HEK293 (cell line): ENCODE data around the gene RPS18.

ENCODE experiments used
- KLF1 ChIP-seq: fragments of 450-650 bp; formaldehyde crosslinking; IDR thresholded peaks from 2 replicates; pipeline ENCODE4 v1.5.1; 2016; ENCODE audit warnings: missing biosample characterization, missing genetic modification characterization
- KLF10 ChIP-seq: fragments of 450-650 bp; IDR thresholded peaks from 2 replicates; pipeline ENCODE4 v1.5.1; 2018; ENCODE audit warnings: missing biosample characterization, mild to moderate bottlenecking, missing genetic modification characterization
- MYNN ChIP-seq: fragments of 450-650 bp; formaldehyde crosslinking; IDR thresholded peaks from 2 replicates; pipeline ENCODE4 v1.5.1; 2016; ENCODE audit warnings: missing biosample characterization, missing genetic modification characterization, borderline replicate concordance
- SCRT2 ChIP-seq: fragments of 450-650 bp; formaldehyde crosslinking; IDR thresholded peaks from 2 replicates; pipeline ENCODE4 v1.5.1; 2016; ENCODE audit warnings: missing biosample characterization, missing genetic modification characterization
- ZBTB17 ChIP-seq: fragments of 450-650 bp; formaldehyde crosslinking; IDR thresholded peaks from 2 replicates; pipeline ENCODE4 v1.5.1; 2016; ENCODE audit warnings: missing biosample characterization, missing genetic modification characterization
- ZNF302 ChIP-seq: fragments of 450-650 bp; formaldehyde crosslinking; IDR thresholded peaks from 2 replicates; pipeline ENCODE4 v1.5.1; 2016; ENCODE audit warnings: missing biosample characterization, missing genetic modification characterization, low read depth
- ZNF37A ChIP-seq: fragments of 450-650 bp; IDR thresholded peaks from 2 replicates; pipeline ENCODE4 v1.5.1; 2018; ENCODE audit warnings: missing biosample characterization, missing genetic modification characterization
- ZNF394 ChIP-seq: fragments of 450-650 bp; formaldehyde crosslinking; IDR thresholded peaks from 2 replicates; pipeline ENCODE4 v1.5.1; 2016; ENCODE audit warnings: missing biosample characterization, missing genetic modification characterization, mild to moderate bottlenecking, moderate library complexity, borderline replicate concordance
- ZNF521 ChIP-seq: fragments of 450-650 bp; formaldehyde crosslinking; IDR thresholded peaks from 2 replicates; pipeline ENCODE4 v1.5.1; 2017; ENCODE audit warnings: missing biosample characterization, mild to moderate bottlenecking, missing genetic modification characterization
- ZNF664 ChIP-seq: fragments of 450-650 bp; formaldehyde crosslinking; IDR thresholded peaks from 2 replicates; pipeline ENCODE4 v1.5.1; 2016; ENCODE audit warnings: missing biosample characterization, missing genetic modification characterization
- TF ChIP-seq, protein P1 (sequence below): fragments of 450-650 bp; formaldehyde crosslinking; conservative IDR thresholded peaks from 2 replicates; pipeline ENCODE4 v1.5.1; 2016; ENCODE audit warnings: low read depth, missing biosample characterization, missing genetic modification characterization
- TF ChIP-seq, protein P2 (sequence below): fragments of 450-650 bp; formaldehyde crosslinking; IDR thresholded peaks from 2 replicates; pipeline ENCODE4 v1.5.1; 2016; ENCODE audit warnings: missing biosample characterization, missing genetic modification characterization
- TF ChIP-seq, protein P3 (sequence below): fragments of 450-650 bp; formaldehyde crosslinking; IDR thresholded peaks from 2 replicates; pipeline ENCODE4; 2016; ENCODE audit warnings: missing biosample characterization, missing genetic modification characterization
- TF ChIP-seq, protein P4 (sequence below): fragments of 450-650 bp; formaldehyde crosslinking; conservative IDR thresholded peaks from 2 replicates; pipeline ENCODE4 v1.5.1; 2016; ENCODE audit warnings: low read depth, missing biosample characterization, missing genetic modification characterization
- TF ChIP-seq, protein P5 (sequence below): fragments of 450-650 bp; formaldehyde crosslinking; IDR thresholded peaks from 2 replicates; pipeline ENCODE4 v1.5.1; 2016; ENCODE audit warnings: missing biosample characterization, missing genetic modification characterization
- TF ChIP-seq, protein P6 (sequence below): fragments of 450-650 bp; formaldehyde crosslinking; IDR thresholded peaks from 2 replicates; pipeline ENCODE4 v1.5.1; 2016; ENCODE audit warnings: missing biosample characterization, missing genetic modification characterization, low read depth
- TF ChIP-seq, protein P7 (sequence below): fragments of 450-650 bp; formaldehyde crosslinking; IDR thresholded peaks from 2 replicates; pipeline ENCODE4 v1.5.1; 2016; ENCODE audit warnings: missing biosample characterization, missing genetic modification characterization
- TF ChIP-seq, protein P8 (sequence below): IDR thresholded peaks from 2 replicates; pipeline ENCODE4 v1.6.1; 2011; ENCODE audit warnings: mild to moderate bottlenecking, low read depth, low read length, borderline replicate concordance

The RPS18 gene

DNA sequence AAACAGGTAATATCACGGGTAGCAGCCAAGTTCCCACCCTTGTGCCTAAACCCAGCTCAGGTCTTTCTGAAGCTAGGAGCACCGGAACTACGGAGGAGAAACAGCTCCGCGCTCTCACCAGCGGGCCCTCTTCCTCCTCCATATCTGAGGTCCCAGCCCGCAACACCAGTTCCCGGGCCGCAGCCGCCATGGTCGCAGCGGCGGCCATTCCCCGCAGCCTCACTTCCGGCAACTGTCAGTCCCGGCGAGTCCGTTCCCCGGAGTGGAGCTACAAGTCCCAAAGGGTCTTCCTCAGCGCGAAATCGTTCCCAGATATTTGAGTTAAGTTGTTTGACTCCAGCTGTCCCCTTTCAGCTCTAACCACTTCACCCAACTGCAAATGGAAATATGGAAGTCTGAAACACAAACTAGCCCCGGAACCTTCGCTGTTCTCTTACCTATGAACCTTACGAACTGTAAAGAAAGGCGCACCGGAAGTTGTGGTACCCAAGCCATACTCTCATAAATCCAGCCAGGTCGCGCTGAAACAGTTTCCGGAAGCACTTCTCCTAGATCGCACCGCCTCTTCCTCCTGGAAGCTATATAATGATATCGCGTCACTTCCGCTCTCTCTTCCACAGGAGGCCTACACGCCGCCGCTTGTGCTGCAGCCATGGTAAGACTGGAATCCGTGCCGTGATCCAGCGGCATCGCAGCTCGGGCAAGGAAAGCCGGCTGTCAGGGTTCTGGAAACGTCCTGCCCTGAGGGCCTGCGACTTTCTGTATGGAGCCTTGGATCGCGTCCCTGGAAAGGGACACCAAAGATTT, at the start of gene RPS18, which contains the start of gene VPS52 (continued):
- TF ChIP-seq, protein P1, sequence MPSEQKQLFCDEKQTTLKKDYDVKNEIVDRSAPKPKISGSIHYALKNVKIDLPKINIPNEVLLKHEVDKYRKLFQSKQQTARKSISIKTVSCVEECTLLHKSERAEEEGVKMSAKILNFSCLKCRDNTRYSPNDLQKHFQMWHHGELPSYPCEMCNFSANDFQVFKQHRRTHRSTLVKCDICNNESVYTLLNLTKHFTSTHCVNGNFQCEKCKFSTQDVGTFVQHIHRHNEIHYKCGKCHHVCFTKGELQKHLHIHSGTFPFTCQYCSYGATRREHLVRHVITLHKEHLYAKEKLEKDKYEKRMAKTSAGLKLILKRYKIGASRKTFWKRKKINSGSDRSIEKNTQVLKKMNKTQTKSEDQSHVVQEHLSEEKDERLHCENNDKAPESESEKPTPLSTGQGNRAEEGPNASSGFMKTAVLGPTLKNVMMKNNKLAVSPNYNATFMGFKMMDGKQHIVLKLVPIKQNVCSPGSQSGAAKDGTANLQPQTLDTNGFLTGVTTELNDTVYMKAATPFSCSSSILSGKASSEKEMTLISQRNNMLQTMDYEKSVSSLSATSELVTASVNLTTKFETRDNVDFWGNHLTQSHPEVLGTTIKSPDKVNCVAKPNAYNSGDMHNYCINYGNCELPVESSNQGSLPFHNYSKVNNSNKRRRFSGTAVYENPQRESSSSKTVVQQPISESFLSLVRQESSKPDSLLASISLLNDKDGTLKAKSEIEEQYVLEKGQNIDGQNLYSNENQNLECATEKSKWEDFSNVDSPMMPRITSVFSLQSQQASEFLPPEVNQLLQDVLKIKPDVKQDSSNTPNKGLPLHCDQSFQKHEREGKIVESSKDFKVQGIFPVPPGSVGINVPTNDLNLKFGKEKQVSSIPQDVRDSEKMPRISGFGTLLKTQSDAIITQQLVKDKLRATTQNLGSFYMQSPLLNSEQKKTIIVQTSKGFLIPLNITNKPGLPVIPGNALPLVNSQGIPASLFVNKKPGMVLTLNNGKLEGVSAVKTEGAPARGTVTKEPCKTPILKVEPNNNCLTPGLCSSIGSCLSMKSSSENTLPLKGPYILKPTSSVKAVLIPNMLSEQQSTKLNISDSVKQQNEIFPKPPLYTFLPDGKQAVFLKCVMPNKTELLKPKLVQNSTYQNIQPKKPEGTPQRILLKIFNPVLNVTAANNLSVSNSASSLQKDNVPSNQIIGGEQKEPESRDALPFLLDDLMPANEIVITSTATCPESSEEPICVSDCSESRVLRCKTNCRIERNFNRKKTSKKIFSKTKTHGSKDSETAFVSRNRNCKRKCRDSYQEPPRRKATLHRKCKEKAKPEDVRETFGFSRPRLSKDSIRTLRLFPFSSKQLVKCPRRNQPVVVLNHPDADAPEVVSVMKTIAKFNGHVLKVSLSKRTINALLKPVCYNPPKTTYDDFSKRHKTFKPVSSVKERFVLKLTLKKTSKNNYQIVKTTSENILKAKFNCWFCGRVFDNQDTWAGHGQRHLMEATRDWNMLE (tag by site-specific recombination) = peak; percentile 98
- TF ChIP-seq MYNN (tag by site-specific recombination) (peak; percentile 40; the same call in 1 of the 2 replicates), ZNF664 (no peak), ZBTB17 (tag by site-specific recombination) (peak; percentile 86), ZNF394 (tag by site-specific recombination) (peak; percentile 73), ZNF37A (tag by site-specific recombination) (no peak), SCRT2 (0 out of 2 replicates have a peak, but pooled peaks have one; percentile 62), ZNF521 (no peak), KLF10 (tag by site-specific recombination) (peak; percentile 67; the same call in 1 of the 2 replicates), KLF1 (no peak), ZNF302 (tag by site-specific recombination) (no peak)
- TF ChIP-seq, protein P2, sequence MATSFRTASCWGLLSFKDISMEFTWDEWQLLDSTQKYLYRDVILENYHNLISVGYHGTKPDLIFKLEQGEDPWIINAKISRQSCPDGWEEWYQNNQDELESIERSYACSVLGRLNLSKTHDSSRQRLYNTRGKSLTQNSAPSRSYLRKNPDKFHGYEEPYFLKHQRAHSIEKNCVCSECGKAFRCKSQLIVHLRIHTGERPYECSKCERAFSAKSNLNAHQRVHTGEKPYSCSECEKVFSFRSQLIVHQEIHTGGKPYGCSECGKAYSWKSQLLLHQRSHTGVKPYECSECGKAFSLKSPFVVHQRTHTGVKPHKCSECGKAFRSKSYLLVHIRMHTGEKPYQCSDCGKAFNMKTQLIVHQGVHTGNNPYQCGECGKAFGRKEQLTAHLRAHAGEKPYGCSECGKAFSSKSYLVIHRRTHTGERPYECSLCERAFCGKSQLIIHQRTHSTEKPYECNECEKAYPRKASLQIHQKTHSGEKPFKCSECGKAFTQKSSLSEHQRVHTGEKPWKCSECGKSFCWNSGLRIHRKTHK (tag by site-specific recombination) = no peak
- TF ChIP-seq, protein P3, sequence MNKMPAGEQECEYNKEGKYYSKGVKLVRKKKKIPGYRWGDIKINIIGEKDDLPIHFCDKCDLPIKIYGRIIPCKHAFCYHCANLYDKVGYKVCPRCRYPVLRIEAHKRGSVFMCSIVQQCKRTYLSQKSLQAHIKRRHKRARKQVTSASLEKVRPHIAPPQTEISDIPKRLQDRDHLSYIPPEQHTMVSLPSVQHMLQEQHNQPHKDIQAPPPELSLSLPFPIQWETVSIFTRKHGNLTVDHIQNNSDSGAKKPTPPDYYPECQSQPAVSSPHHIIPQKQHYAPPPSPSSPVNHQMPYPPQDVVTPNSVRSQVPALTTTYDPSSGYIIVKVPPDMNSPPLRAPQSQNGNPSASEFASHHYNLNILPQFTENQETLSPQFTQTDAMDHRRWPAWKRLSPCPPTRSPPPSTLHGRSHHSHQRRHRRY (tag by site-specific recombination) = no peak
- TF ChIP-seq, protein P4, sequence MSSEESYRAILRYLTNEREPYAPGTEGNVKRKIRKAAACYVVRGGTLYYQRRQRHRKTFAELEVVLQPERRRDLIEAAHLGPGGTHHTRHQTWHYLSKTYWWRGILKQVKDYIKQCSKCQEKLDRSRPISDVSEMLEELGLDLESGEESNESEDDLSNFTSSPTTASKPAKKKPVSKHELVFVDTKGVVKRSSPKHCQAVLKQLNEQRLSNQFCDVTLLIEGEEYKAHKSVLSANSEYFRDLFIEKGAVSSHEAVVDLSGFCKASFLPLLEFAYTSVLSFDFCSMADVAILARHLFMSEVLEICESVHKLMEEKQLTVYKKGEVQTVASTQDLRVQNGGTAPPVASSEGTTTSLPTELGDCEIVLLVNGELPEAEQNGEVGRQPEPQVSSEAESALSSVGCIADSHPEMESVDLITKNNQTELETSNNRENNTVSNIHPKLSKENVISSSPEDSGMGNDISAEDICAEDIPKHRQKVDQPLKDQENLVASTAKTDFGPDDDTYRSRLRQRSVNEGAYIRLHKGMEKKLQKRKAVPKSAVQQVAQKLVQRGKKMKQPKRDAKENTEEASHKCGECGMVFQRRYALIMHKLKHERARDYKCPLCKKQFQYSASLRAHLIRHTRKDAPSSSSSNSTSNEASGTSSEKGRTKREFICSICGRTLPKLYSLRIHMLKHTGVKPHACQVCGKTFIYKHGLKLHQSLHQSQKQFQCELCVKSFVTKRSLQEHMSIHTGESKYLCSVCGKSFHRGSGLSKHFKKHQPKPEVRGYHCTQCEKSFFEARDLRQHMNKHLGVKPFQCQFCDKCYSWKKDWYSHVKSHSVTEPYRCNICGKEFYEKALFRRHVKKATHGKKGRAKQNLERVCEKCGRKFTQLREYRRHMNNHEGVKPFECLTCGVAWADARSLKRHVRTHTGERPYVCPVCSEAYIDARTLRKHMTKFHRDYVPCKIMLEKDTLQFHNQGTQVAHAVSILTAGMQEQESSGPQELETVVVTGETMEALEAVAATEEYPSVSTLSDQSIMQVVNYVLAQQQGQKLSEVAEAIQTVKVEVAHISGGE = peak; percentile 100
- TF ChIP-seq, protein P5, sequence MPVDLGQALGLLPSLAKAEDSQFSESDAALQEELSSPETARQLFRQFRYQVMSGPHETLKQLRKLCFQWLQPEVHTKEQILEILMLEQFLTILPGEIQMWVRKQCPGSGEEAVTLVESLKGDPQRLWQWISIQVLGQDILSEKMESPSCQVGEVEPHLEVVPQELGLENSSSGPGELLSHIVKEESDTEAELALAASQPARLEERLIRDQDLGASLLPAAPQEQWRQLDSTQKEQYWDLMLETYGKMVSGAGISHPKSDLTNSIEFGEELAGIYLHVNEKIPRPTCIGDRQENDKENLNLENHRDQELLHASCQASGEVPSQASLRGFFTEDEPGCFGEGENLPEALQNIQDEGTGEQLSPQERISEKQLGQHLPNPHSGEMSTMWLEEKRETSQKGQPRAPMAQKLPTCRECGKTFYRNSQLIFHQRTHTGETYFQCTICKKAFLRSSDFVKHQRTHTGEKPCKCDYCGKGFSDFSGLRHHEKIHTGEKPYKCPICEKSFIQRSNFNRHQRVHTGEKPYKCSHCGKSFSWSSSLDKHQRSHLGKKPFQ (tag by site-specific recombination) = 0 out of 2 replicates have a peak, but pooled peaks have one; percentile 18
- TF ChIP-seq, protein P6, sequence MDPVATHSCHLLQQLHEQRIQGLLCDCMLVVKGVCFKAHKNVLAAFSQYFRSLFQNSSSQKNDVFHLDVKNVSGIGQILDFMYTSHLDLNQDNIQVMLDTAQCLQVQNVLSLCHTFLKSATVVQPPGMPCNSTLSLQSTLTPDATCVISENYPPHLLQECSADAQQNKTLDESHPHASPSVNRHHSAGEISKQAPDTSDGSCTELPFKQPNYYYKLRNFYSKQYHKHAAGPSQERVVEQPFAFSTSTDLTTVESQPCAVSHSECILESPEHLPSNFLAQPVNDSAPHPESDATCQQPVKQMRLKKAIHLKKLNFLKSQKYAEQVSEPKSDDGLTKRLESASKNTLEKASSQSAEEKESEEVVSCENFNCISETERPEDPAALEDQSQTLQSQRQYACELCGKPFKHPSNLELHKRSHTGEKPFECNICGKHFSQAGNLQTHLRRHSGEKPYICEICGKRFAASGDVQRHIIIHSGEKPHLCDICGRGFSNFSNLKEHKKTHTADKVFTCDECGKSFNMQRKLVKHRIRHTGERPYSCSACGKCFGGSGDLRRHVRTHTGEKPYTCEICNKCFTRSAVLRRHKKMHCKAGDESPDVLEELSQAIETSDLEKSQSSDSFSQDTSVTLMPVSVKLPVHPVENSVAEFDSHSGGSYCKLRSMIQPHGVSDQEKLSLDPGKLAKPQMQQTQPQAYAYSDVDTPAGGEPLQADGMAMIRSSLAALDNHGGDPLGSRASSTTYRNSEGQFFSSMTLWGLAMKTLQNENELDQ = no peak
- TF ChIP-seq, protein P7, sequence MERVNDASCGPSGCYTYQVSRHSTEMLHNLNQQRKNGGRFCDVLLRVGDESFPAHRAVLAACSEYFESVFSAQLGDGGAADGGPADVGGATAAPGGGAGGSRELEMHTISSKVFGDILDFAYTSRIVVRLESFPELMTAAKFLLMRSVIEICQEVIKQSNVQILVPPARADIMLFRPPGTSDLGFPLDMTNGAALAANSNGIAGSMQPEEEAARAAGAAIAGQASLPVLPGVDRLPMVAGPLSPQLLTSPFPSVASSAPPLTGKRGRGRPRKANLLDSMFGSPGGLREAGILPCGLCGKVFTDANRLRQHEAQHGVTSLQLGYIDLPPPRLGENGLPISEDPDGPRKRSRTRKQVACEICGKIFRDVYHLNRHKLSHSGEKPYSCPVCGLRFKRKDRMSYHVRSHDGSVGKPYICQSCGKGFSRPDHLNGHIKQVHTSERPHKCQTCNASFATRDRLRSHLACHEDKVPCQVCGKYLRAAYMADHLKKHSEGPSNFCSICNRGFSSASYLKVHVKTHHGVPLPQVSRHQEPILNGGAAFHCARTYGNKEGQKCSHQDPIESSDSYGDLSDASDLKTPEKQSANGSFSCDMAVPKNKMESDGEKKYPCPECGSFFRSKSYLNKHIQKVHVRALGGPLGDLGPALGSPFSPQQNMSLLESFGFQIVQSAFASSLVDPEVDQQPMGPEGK (tag by site-specific recombination) = peak; percentile 24; the same call in 1 of the 2 replicates
- TF ChIP-seq, protein P8, sequence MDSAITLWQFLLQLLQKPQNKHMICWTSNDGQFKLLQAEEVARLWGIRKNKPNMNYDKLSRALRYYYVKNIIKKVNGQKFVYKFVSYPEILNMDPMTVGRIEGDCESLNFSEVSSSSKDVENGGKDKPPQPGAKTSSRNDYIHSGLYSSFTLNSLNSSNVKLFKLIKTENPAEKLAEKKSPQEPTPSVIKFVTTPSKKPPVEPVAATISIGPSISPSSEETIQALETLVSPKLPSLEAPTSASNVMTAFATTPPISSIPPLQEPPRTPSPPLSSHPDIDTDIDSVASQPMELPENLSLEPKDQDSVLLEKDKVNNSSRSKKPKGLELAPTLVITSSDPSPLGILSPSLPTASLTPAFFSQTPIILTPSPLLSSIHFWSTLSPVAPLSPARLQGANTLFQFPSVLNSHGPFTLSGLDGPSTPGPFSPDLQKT = 0 out of 2 replicates have a peak, but pooled peaks have one; percentile 15
